GM23338 (cell line): Measurements from ENCODE around the gene SELENOO. TPM values are rescaled to one million over a fixed set of nuclear protein-coding genes. Genes with fewer than 3 reads are reported as not detected.

Source experiments
- ATAC-seq: fragments of 200-7000 bp; cut with Tn5 transposase; 3 replicates; pipeline ENCODE4 v1.9.1; 2020
- DNase-seq: peaks from one replicate; pipeline ENCODE4 v3.0.0-alpha.2; 2015; ENCODE audit warnings: low spot score
- H2AFZ ChIP-seq: fragments of 200-600 bp; sonication (generic); 2 replicates; pipeline ENCODE4 v1.8.0; 2016; ENCODE audit warnings: antibody characterized with exemption, mild to moderate bottlenecking, moderate library complexity
- H3F3A ChIP-seq: fragments of 200-600 bp; sonication (generic); replicated peaks from 2 replicates; pipeline ENCODE4 v1.8.0; 2017; ENCODE audit warnings: antibody characterized with exemption, mixed run types, low read depth
- H3K27ac ChIP-seq: fragments of 200-600 bp; sonication (generic); 2 replicates; pipeline ENCODE4 v1.6.1; 2016; ENCODE audit warnings: low read depth
- H3K27me3 ChIP-seq: fragments of 200-600 bp; sonication (generic); 2 replicates; pipeline ENCODE4 v1.8.0; 2016; ENCODE audit warnings: mild to moderate bottlenecking, mixed run types, moderate library complexity; ENCODE audit not compliant: insufficient read depth
- H3K36me3 ChIP-seq: fragments of 200-600 bp; sonication (generic); 2 replicates; pipeline ENCODE4 v1.8.0; 2016; ENCODE audit warnings: mild to moderate bottlenecking; ENCODE audit not compliant: insufficient read depth
- H3K4me1 ChIP-seq: fragments of 200-600 bp; sonication (generic); 2 replicates; pipeline ENCODE4 v1.8.0; 2016; ENCODE audit warnings: mild to moderate bottlenecking, moderate library complexity; ENCODE audit not compliant: insufficient read depth
- H3K4me2 ChIP-seq: fragments of 200-600 bp; sonication (generic); 2 replicates; pipeline ENCODE4 v1.7.1; 2017; ENCODE audit warnings: mixed run types
- H3K4me3 ChIP-seq: fragments of 200-600 bp; sonication (generic); 2 replicates; pipeline ENCODE4 v1.6.1; 2016; ENCODE audit warnings: mixed run types
- H3K79me2 ChIP-seq: fragments of 200-600 bp; sonication (generic); replicated peaks from 2 replicates; pipeline ENCODE4 v1.8.0; 2017; ENCODE audit warnings: mild to moderate bottlenecking; ENCODE audit not compliant: insufficient read depth
- H3K9me2 ChIP-seq: fragments of 200-600 bp; sonication (generic); 2 replicates; pipeline ENCODE4 v1.8.0; 2017; ENCODE audit not compliant: insufficient read depth
- H4K20me1 ChIP-seq: fragments of 200-600 bp; sonication (generic); replicated peaks from 2 replicates; pipeline ENCODE4 v1.8.0; 2017; ENCODE audit warnings: mild to moderate bottlenecking; ENCODE audit not compliant: insufficient read depth
- H3K27ac Mint-ChIP-seq: 2 replicates; pipeline ENCODE4 v1.8.0; 2020; ENCODE audit warnings: inconsistent platforms, mild to moderate bottlenecking, moderate library complexity, mixed read lengths
- H3K27me3 Mint-ChIP-seq: 3 replicates; pipeline ENCODE4 v1.8.0; 2022; ENCODE audit warnings: low read depth, mild to moderate bottlenecking, moderate library complexity, mixed read lengths, inconsistent platforms; ENCODE audit not compliant: insufficient read depth, poor library complexity
- H3K36me3 Mint-ChIP-seq: 3 replicates; pipeline ENCODE4 v1.8.0; 2021; ENCODE audit warnings: low read depth, mild to moderate bottlenecking, inconsistent platforms, moderate library complexity, mixed read lengths
- H3K4me1 Mint-ChIP-seq: 3 replicates; pipeline ENCODE4 v1.8.0; 2020; ENCODE audit warnings: mild to moderate bottlenecking, inconsistent platforms, mixed read lengths
- H3K4me3 Mint-ChIP-seq: 3 replicates; pipeline ENCODE4 v1.8.0; 2021; ENCODE audit warnings: moderate library complexity, mild to moderate bottlenecking, inconsistent platforms, mixed read lengths
- H3K9me3 Mint-ChIP-seq: 3 replicates; pipeline ENCODE4 v1.8.0; 2020; ENCODE audit warnings: moderate library complexity, mild to moderate bottlenecking, inconsistent platforms, mixed read lengths
- EZH2phosphoT487 ChIP-seq: fragments of 200-600 bp; sonication (generic); IDR thresholded peaks from one replicate; pipeline ENCODE4 v1.8.1; 2018; ENCODE audit warnings: antibody characterized with exemption; ENCODE audit not compliant: unreplicated experiment
- STAT1 ChIP-seq: IDR thresholded peaks from one replicate; pipeline ENCODE4 v1.6.1; 2016; ENCODE audit warnings: antibody characterized with exemption; ENCODE audit not compliant: unreplicated experiment
- polyA plus RNA-seq: library from polyadenylated mRNA; unstranded; fragments of >200 nt; fragmentation: Nextera tagmentation; extraction: Ambion mirVana; gene quantifications from 2 replicates; pipeline ENCODE4 v1.2.1, GENCODE V29; 2016
- total RNA-seq: library from RNA; depleted of rRNA; stranded (reverse); fragments of >200 nt; shearing (Covaris generic); gene quantifications from 2 replicates; pipeline ENCODE4 v1.2.3, GENCODE V29; 2014
- TF ChIP-seq, protein P1 (sequence below), 2 experiments: fragments of 200-600 bp in 1 of 2; sonication (generic) in 1 of 2; conservative IDR thresholded peaks; 2 replicates each; pipeline versions ENCODE4 v1.5.1 to v1.6.1; 2016 to 2017; ENCODE audit warnings: antibody characterized with exemption in 2 of 2, low read depth in 2 of 2, mild to moderate bottlenecking in 2 of 2, moderate library complexity in 1 of 2
- TF ChIP-seq, protein P2 (sequence below): IDR thresholded peaks from one replicate; pipeline ENCODE4 v1.6.1; 2018; ENCODE audit warnings: antibody characterized with exemption; ENCODE audit not compliant: unreplicated experiment
- TF ChIP-seq, protein P3 (sequence below): fragments of 250-450 bp; sonication (Bioruptor Pico); IDR thresholded peaks from 2 replicates; pipeline ENCODE4 v1.5.0; 2020; ENCODE audit warnings: mild to moderate bottlenecking, moderate library complexity
- TF ChIP-seq, protein P4 (sequence below): IDR thresholded peaks from 2 replicates; pipeline ENCODE4 v1.6.1; 2016; ENCODE audit warnings: antibody characterized with exemption

The SELENOO gene
- total and polyA plus RNA-seq, 2 experiments from 2014 or later = 6.8 to 21.3 TPM

DNA sequence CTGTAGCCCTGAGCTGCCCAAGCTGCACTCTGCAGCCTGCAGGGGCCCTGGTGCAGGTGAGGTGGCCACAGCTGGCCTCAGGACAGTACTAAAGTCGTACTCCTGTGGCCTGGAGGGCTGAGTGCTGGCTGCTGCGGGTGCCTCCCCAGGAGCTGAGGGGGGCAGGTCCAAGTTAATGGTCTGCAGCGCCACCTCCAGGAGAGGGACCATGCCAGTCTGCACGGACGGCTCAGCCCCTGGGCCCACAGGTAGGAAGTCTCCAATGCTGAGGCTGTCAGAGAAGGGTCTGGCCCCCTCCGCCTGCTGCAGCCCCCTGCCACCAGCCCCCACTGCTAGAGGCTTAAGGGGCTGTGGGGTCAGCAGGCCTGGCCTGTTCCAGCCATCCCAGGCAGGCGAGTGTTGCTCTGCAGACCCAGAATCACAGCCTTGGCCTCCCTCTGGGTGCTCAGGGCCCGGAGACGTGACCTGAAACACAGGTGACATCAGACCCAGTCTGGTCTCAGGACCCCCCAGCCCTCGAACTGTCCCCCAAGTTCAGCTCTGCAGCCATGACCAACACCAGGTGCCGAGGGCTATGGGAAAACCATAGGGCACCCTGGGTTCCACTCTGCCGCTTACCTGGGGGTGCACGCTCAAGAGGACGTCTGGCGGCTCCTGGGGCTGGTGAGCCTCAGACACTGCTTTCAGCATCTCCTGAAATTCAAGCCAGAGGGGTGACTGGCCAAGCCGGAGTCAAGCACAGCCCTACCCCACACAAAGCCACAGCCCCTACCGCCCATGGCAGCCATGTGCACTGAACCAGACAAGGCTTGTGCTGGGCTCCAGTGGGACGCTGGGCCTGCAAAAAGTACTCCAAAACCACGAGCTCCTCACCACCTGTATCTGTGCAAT is 20.8 kb downstream of the SELENOO start:
- Histone ChIP-seq H2AFZ (no peak overlapping the region), H3K79me2 (no peaks in the 10 kb centered on the region), H3K4me2 (no peak overlapping the region), H3K4me3 (no peak overlapping the region), H3K36me3 (no peaks in the 10 kb centered on the region), H3F3A (no peaks in the 10 kb centered on the region), H4K20me1 (peaks cover 5% of the 10 kb centered on the region; the same call in 1 of the 2 replicates), H3K9me2 (no peaks in the 10 kb centered on the region), H3K27ac (no peak overlapping the region), H3K4me1 (no peaks in the 10 kb centered on the region; the same call in 1 of the 2 replicates), H3K27me3 (no peaks in the 10 kb centered on the region)
- no peak for DNase-seq
- peaks cover 53% of the 10 kb centered on the region for H3K36me3 Mint-ChIP-seq
- no peak overlapping the region for H3K27ac Mint-ChIP-seq
- peaks cover 7% of the 10 kb centered on the region for H3K27me3 Mint-ChIP-seq
- peaks cover 2% of the 10 kb centered on the region; the same call in 1 of the 3 replicates for H3K4me1 Mint-ChIP-seq
- H3K9me3 Mint-ChIP-seq = no peaks in the 10 kb centered on the region
- peak; percentile 13 for ATAC-seq
- H3K4me3 Mint-ChIP-seq = no peak overlapping the region
- TF ChIP-seq, protein P1, sequence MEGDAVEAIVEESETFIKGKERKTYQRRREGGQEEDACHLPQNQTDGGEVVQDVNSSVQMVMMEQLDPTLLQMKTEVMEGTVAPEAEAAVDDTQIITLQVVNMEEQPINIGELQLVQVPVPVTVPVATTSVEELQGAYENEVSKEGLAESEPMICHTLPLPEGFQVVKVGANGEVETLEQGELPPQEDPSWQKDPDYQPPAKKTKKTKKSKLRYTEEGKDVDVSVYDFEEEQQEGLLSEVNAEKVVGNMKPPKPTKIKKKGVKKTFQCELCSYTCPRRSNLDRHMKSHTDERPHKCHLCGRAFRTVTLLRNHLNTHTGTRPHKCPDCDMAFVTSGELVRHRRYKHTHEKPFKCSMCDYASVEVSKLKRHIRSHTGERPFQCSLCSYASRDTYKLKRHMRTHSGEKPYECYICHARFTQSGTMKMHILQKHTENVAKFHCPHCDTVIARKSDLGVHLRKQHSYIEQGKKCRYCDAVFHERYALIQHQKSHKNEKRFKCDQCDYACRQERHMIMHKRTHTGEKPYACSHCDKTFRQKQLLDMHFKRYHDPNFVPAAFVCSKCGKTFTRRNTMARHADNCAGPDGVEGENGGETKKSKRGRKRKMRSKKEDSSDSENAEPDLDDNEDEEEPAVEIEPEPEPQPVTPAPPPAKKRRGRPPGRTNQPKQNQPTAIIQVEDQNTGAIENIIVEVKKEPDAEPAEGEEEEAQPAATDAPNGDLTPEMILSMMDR (conservative IDR thresholded peaks at IDR 0.05; ENCODE audit: low read depth in 2 of 2) = peak in 1 of 2 experiments; percentile 54; a peak in 2 of 4 replicates
- TF ChIP-seq, protein P2, sequence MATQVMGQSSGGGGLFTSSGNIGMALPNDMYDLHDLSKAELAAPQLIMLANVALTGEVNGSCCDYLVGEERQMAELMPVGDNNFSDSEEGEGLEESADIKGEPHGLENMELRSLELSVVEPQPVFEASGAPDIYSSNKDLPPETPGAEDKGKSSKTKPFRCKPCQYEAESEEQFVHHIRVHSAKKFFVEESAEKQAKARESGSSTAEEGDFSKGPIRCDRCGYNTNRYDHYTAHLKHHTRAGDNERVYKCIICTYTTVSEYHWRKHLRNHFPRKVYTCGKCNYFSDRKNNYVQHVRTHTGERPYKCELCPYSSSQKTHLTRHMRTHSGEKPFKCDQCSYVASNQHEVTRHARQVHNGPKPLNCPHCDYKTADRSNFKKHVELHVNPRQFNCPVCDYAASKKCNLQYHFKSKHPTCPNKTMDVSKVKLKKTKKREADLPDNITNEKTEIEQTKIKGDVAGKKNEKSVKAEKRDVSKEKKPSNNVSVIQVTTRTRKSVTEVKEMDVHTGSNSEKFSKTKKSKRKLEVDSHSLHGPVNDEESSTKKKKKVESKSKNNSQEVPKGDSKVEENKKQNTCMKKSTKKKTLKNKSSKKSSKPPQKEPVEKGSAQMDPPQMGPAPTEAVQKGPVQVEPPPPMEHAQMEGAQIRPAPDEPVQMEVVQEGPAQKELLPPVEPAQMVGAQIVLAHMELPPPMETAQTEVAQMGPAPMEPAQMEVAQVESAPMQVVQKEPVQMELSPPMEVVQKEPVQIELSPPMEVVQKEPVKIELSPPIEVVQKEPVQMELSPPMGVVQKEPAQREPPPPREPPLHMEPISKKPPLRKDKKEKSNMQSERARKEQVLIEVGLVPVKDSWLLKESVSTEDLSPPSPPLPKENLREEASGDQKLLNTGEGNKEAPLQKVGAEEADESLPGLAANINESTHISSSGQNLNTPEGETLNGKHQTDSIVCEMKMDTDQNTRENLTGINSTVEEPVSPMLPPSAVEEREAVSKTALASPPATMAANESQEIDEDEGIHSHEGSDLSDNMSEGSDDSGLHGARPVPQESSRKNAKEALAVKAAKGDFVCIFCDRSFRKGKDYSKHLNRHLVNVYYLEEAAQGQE = no peak

DNA sequence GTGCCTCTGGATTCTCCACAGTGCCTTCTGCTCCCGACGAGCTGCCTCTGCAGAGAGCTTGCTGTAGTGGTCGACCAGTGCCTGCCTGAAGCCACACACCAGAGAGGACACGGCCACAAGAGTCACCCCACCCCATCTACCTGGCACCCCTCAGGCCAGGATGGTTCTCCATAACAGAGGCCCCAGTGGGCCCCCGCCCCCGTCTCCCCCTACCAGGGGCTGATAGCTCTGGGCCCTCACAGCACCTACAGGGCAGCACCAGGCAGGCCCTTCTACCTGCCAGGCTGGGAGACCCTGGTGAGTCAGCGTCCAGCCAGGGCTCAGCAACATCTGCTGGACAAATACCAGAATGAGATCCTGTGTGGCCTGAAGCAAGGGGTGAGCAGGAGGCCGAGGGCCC is 21.7 kb downstream of the SELENOO start:
- H3K36me3 Mint-ChIP-seq = peaks cover 49% of the 10 kb centered on the region
- H3K4me3 Mint-ChIP-seq = no peak overlapping the region
- H3K9me3 Mint-ChIP-seq = no peaks in the 10 kb centered on the region
- H3K9me2 ChIP-seq = no peaks in the 10 kb centered on the region
- H3K27ac ChIP-seq = no peak overlapping the region
- no peak overlapping the region for H2AFZ ChIP-seq
- H3F3A ChIP-seq = no peaks in the 10 kb centered on the region
- no peaks in the 10 kb centered on the region for H3K27me3 ChIP-seq
- H3K4me2 ChIP-seq = no peak overlapping the region
- no peak overlapping the region for H3K4me3 ChIP-seq
- H3K4me1 Mint-ChIP-seq = peaks cover 2% of the 10 kb centered on the region; the same call in 1 of the 3 replicates
- H3K27ac Mint-ChIP-seq = no peak overlapping the region
- DNase-seq (no peak), ATAC-seq (no peak)
- H3K4me1 ChIP-seq = no peaks in the 10 kb centered on the region; the same call in 1 of the 2 replicates
- H3K79me2 ChIP-seq = no peaks in the 10 kb centered on the region
- H3K27me3 Mint-ChIP-seq = peaks cover 7% of the 10 kb centered on the region
- H3K36me3 ChIP-seq = no peaks in the 10 kb centered on the region
- H4K20me1 ChIP-seq = peaks cover 5% of the 10 kb centered on the region; the same call in 1 of the 2 replicates
- TF ChIP-seq, protein P3, sequence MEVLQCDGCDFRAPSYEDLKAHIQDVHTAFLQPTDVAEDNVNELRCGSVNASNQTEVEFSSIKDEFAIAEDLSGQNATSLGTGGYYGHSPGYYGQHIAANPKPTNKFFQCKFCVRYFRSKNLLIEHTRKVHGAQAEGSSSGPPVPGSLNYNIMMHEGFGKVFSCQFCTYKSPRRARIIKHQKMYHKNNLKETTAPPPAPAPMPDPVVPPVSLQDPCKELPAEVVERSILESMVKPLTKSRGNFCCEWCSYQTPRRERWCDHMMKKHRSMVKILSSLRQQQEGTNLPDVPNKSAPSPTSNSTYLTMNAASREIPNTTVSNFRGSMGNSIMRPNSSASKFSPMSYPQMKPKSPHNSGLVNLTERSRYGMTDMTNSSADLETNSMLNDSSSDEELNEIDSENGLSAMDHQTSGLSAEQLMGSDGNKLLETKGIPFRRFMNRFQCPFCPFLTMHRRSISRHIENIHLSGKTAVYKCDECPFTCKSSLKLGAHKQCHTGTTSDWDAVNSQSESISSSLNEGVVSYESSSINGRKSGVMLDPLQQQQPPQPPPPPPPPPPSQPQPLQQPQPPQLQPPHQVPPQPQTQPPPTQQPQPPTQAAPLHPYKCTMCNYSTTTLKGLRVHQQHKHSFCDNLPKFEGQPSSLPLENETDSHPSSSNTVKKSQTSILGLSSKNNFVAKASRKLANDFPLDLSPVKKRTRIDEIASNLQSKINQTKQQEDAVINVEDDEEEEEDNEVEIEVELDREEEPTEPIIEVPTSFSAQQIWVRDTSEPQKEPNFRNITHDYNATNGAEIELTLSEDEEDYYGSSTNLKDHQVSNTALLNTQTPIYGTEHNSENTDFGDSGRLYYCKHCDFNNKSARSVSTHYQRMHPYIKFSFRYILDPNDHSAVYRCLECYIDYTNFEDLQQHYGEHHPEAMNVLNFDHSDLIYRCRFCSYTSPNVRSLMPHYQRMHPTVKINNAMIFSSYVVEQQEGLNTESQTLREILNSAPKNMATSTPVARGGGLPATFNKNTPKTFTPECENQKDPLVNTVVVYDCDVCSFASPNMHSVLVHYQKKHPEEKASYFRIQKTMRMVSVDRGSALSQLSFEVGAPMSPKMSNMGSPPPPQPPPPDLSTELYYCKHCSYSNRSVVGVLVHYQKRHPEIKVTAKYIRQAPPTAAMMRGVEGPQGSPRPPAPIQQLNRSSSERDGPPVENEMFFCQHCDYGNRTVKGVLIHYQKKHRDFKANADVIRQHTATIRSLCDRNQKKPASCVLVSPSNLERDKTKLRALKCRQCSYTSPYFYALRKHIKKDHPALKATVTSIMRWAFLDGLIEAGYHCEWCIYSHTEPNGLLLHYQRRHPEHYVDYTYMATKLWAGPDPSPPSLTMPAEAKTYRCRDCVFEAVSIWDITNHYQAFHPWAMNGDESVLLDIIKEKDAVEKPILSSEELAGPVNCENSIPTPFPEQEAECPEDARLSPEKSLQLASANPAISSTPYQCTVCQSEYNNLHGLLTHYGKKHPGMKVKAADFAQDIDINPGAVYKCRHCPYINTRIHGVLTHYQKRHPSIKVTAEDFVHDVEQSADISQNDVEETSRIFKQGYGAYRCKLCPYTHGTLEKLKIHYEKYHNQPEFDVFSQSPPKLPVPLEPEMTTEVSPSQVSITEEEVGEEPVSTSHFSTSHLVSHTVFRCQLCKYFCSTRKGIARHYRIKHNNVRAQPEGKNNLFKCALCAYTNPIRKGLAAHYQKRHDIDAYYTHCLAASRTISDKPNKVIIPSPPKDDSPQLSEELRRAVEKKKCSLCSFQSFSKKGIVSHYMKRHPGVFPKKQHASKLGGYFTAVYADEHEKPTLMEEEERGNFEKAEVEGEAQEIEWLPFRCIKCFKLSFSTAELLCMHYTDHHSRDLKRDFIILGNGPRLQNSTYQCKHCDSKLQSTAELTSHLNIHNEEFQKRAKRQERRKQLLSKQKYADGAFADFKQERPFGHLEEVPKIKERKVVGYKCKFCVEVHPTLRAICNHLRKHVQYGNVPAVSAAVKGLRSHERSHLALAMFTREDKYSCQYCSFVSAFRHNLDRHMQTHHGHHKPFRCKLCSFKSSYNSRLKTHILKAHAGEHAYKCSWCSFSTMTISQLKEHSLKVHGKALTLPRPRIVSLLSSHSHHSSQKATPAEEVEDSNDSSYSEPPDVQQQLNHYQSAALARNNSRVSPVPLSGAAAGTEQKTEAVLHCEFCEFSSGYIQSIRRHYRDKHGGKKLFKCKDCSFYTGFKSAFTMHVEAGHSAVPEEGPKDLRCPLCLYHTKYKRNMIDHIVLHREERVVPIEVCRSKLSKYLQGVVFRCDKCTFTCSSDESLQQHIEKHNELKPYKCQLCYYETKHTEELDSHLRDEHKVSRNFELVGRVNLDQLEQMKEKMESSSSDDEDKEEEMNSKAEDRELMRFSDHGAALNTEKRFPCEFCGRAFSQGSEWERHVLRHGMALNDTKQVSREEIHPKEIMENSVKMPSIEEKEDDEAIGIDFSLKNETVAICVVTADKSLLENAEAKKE = no peak
- no peak for TF ChIP-seq STAT1
- TF ChIP-seq, protein P4, sequence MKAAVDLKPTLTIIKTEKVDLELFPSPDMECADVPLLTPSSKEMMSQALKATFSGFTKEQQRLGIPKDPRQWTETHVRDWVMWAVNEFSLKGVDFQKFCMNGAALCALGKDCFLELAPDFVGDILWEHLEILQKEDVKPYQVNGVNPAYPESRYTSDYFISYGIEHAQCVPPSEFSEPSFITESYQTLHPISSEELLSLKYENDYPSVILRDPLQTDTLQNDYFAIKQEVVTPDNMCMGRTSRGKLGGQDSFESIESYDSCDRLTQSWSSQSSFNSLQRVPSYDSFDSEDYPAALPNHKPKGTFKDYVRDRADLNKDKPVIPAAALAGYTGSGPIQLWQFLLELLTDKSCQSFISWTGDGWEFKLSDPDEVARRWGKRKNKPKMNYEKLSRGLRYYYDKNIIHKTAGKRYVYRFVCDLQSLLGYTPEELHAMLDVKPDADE = no peak
- TF ChIP-seq EZH2phosphoT487 = no peak
